ENCODE results near the gene LYRM7. TPM values are rescaled to one million over a fixed set of nuclear protein-coding genes. Genes with fewer than 3 reads are reported as not detected.
"Not testable (repeated sequence)": the region's sequence is repeated elsewhere in the genome, so short reads cannot be mapped to it uniquely, and the experiment has no call there.

LYRM7 gene
- 5.9 and 6.1 TPM in 2 replicates for total RNA-seq
- long read RNA-seq, full-length matches to known transcripts: 20 of 25 reads
- long read RNA-seq, partial matches to known transcripts: 4 of 25 reads
- long read RNA-seq, other reads (novel, unspliced or antisense): 1 of 25 reads

- peak; percentile 15 for TF ChIP-seq CTCF (IDR thresholded peaks at IDR 0.05; ENCODE audit: unreplicated experiment)
- no peaks in the 10 kb centered on the region for H3K9me3 Mint-ChIP-seq (ENCODE audit: low read depth)
- peaks cover 11% of the 10 kb centered on the region for H3K4me1 Mint-ChIP-seq (ENCODE audit: low read depth)
- H3K27me3 Mint-ChIP-seq: no peaks in the 10 kb centered on the region
- no peaks in the 10 kb centered on the region for H3K36me3 Mint-ChIP-seq (ENCODE audit: insufficient read depth)
- peak within 1 kb of the TSS; percentile 96 for H3K27ac Mint-ChIP-seq
- peak; percentile 88 for DNase-seq (ENCODE audit: low spot score, unreplicated experiment)
- peak within 1 kb of the TSS; percentile 93 for H3K4me3 Mint-ChIP-seq (ENCODE audit: low read depth)
These were observed at the start of gene LYRM7 for GRCh38 chr5:131170540-131171275. TSS of gene LYRM7 (plus strand) at chr5:131170944. CDS start at chr5:131171021, 77 bp downstream.

DNA sequence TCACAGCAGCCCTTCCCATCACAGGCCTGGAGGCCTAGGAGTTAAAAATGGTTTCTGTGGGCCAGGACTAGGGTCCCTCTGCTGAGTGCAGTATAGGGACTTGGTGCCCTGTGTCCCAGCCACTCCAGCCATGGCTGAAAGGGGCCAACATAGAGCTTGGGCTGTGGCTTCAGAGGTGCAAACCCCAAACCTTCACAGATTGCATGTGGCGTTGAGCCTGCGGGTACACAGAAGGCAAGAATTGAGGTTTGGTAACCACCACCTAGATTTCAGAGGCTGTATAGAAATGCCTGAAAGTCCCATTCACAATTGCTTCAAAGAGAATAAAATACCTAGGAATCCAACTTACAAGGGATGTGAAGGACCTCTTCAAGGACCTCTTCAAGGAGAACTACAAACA, 43.5 kb upstream of the LYRM7 start:
- not testable (repeated sequence) for DNase-seq (ENCODE audit: low spot score, unreplicated experiment); H3K4me1 Mint-ChIP-seq (ENCODE audit: low read depth); H3K36me3 Mint-ChIP-seq (ENCODE audit: insufficient read depth); H3K27ac Mint-ChIP-seq; H3K27me3 Mint-ChIP-seq; H3K4me3 Mint-ChIP-seq (ENCODE audit: low read depth)
- H3K9me3 Mint-ChIP-seq (ENCODE audit: low read depth): peaks cover 22% of the 10 kb centered on the region

GRCh38 chr5:131129306-131129705, 41.4 kb upstream of the LYRM7 start:
- DNase-seq (ENCODE audit: low spot score, unreplicated experiment): no peak
- H3K9me3 Mint-ChIP-seq (ENCODE audit: low read depth): peaks cover 17% of the 10 kb centered on the region
- no peaks in the 10 kb centered on the region for H3K4me1 Mint-ChIP-seq (ENCODE audit: low read depth)
- H3K27ac Mint-ChIP-seq: no peak overlapping the region
- H3K4me3 Mint-ChIP-seq (ENCODE audit: low read depth): no peak overlapping the region
- TF ChIP-seq CTCF (IDR thresholded peaks at IDR 0.05; ENCODE audit: unreplicated experiment): no peak
- no peaks in the 10 kb centered on the region for H3K27me3 Mint-ChIP-seq
- no peaks in the 10 kb centered on the region for H3K36me3 Mint-ChIP-seq (ENCODE audit: insufficient read depth)

DNA sequence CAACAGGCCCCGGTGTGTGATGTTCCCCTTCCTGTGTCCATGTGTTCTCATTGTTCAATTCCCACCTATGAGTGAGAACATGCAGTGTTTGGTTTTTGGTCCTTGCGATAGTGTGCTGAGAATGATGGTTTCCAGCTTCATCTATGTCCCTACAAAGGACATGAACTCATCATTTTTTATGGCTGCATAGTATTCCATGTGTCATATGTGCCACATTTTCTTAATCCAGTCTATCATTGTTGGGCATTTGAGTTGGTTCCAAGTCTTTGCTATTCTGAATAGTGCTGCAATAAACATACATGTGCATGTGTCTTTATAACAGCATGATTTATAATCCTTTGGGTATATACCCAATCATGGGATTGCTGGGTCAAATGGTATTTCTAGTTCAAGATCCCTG, 37.7 kb upstream of the LYRM7 start:
- not testable (repeated sequence) for H3K4me1 Mint-ChIP-seq (ENCODE audit: low read depth); H3K27me3 Mint-ChIP-seq; H3K36me3 Mint-ChIP-seq (ENCODE audit: insufficient read depth); H3K27ac Mint-ChIP-seq; H3K4me3 Mint-ChIP-seq (ENCODE audit: low read depth); DNase-seq (ENCODE audit: low spot score, unreplicated experiment); H3K9me3 Mint-ChIP-seq (ENCODE audit: low read depth)

GRCh38 chr5:131138406-131138805, 32.3 kb upstream of the LYRM7 start:
- not testable (repeated sequence) for DNase-seq (ENCODE audit: low spot score, unreplicated experiment)

GRCh38 chr5:131139321-131139720, 31.4 kb upstream of the LYRM7 start:
- no peak for DNase-seq (ENCODE audit: low spot score, unreplicated experiment)
- TF ChIP-seq CTCF (IDR thresholded peaks at IDR 0.05; ENCODE audit: unreplicated experiment): no peak
- Mint-ChIP-seq H3K4me3 (ENCODE audit: low read depth) (no peak overlapping the region), H3K27ac (no peak overlapping the region), H3K4me1 (ENCODE audit: low read depth) (no peaks in the 10 kb centered on the region), H3K27me3 (no peaks in the 10 kb centered on the region), H3K9me3 (ENCODE audit: low read depth) (peaks cover 8% of the 10 kb centered on the region), H3K36me3 (ENCODE audit: insufficient read depth) (peaks cover 1% of the 10 kb centered on the region)

More at GRCh38 chr5:131138406-131138805, 32.3 kb upstream of the LYRM7 start:
- H3K9me3 Mint-ChIP-seq (ENCODE audit: low read depth); H3K27me3 Mint-ChIP-seq; H3K4me1 Mint-ChIP-seq (ENCODE audit: low read depth); H3K27ac Mint-ChIP-seq; H3K36me3 Mint-ChIP-seq (ENCODE audit: insufficient read depth); H3K4me3 Mint-ChIP-seq (ENCODE audit: low read depth): not testable (repeated sequence)

All from progenitor cell of endocrine pancreas (in vitro differentiated cells).